GM18517 (cell line): ENCODE results near the gene UNG.

ENCODE experiments used
- ATAC-seq: cut with Tn5 transposase; IDR thresholded peaks from one replicate; pipeline ENCODE4 v1.9.1; 2021; ENCODE audit warnings: mild to moderate bottlenecking, moderate library complexity; ENCODE audit not compliant: unreplicated experiment

UNG gene

DNA sequence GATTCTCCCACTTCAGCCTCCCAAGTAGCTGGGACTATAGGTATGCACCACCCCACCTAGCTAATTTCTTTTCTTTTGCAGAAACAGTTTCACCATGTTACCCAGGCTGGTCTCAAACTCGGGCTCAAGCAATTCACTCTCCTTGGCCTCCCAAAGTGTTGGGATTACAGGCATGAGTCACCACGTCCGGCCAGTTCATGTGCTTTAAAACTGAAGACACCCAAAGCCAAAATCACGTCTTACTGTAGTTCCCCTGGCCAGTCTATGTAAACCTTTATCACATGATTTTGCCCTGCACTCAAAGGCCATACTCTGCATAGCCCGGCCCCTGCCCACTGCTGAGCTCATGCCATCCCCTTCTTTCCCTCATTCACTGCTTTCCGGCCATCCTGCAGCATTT, 8.6 kb upstream of the UNG start:
- no peak for ATAC-seq

DNA sequence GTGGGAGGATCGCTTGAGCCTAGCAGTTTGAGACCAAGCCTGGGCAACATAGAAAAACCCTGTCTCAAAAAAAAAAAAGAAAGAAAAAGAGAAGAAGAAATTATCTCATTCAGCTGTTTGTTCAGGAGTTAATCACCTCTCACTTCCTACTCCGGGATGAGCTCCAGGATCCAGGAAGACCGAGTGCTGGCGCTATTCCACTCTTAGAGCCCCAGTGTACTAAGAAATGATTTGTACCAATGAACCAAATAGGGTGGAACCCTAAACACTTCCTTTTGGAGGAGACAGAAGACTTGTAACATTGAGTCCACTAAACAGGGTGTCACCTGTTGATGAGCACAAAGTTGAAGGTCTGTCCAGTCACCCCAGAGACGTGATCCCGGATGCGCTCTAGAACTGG, 7.7 kb upstream of the UNG start:
- ATAC-seq, result no peak

DNA sequence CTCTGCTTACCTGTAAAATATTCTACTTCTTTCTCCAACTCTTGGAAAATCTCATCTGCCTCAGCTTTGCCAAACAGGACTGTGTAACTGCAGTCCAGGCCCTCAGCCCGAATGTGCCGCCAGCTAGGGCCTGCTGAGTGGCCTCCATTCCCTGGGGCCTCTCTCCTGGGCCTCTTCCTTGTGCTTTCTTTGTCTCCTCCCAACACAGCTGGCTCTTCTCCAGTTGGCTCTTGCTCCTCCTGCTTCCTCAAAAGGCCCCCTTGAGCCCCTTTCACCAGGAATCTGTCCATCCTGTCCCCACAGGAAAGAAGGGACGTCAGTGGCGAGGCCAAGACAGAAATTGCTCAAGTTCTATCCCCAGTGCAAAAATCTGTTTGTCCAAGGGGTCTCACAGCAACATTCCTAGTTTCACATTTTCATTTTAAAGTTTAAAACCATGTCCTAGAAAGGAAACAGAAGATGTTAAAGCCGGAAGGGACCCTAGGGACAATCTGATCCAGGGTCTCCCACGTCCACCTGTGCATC, 4.8 kb upstream of the UNG start:
- no peak for ATAC-seq

DNA sequence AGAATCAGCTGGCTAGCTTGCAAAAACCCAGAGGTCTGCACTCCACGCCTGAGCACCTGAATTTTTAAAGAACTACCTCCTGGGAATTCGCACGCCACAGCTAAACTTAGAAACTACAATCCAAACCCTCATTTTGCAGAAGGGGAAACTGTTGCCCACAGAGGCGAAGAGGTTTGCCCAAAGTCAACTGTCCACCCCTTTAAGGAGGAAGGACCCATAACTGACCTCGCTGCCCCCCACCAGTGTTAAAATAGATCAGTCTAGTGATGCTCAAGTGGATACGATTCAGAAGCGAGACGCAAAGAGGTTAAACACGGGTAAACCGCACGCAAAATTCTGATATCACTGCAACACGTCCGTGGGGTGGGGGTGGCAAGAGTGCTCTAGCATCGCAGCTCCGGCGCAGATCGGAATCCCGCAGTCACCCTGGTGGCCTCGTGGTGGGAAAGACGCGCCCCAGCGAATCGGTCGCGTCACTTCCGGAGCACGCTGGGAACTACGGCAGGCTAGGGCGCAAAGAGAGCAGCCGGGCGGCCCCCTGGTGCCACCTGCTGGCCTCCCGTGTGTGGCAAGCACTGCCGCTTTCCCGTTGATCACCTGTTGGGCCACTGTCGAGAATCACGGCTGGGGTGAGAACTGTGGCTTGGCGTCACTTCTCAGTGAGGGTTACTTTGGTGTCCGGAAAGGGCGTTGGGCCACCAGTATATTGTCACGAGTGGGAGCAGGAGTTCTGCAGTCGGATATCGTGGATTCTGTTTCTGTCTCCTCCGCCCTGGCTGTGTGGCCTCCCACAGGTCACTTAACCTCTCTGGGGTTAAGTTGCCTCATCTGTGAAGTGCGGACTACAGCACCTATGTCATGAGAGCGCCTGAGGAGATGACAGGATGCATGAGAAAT, 4.1 kb upstream of the UNG start, which contains the start of gene ALKBH2:
TSS of gene ALKBH2 (minus strand) at position 451 of the 897 bp plus-strand sequence. CDS start 686 bp downstream, outside the sequence.
- peak; percentile 68 for ATAC-seq

DNA sequence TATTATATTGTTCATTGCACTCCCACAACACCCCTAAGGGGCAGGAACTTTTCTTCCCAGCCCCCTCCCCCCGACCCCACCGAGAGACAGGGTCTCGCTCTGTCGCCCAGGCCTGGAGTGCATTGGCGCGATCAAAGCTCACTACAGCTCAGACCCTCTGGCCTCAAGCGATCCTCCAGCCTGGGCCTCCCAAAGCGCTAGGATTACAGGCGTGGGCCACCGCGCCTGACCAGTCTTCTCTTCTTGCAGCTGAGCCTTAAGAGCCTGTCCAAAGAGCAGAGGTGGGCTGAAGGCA, 310 bp upstream of the UNG start:
- no peak for ATAC-seq

DNA sequence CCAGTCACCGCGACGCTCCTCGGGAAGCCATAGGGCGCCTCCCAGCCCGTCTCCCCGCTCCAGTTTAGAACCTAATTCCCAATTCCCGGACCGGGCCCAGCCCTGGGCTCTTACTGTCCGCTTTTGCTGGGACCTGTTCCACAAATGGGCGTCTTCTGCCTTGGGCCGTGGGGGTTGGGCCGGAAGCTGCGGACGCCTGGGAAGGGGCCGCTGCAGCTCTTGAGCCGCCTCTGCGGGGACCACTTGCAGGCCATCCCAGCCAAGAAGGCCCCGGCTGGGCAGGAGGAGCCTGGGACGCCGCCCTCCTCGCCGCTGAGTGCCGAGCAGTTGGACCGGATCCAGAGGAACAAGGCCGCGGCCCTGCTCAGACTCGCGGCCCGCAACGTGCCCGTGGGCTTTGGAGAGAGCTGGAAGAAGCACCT, 797 bp downstream of the UNG start:
- peak; percentile 35 for ATAC-seq

DNA sequence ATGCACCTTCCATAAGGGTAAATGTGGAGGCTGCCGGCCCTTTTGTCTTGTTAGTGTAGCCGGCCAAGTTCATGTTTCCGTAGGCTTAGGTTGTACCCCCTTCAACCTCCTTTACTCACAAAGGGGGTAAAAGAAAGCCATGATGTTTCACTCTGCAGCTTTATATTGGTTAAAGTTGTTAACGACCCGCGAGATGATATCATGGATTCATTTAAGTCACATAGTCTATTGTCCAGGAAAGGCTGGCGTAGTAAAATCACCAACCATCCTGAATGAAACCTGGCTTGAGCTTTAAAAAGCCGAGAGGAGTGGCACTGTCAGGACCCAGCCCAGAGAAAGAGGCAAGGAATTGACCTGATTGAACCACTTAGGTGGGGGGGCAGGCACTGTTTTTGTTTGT, 1.3 kb downstream of the UNG start:
- ATAC-seq, result no peak

DNA sequence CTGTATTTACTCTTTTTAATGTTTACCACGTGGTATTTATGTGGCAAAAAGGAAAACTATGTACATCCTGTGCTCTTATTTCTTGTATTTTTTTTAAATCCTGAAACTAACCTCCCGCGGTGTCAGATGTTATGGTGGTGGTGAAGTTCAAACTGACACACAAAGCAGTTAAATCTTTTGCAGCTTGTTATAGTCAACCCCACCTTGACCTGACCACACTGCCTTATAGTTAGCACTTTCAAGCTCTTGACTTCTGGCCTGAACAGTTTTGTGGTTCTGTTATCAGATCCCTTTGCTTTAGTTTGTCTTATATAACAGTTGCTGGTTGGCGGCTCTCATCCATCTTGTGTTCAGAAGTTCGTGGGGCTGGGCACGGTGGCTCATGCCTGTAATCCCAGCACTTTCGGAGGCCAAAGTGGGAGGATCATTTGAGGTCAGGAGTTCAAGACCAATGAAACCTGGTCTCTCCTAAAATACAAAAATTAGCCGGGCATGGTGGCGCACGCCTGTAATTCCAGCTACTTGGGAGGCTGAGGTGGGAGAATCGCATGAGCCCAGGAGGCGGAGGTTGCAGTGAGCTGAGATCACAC, 2.1 kb downstream of the UNG start:
- ATAC-seq, result no peak

DNA sequence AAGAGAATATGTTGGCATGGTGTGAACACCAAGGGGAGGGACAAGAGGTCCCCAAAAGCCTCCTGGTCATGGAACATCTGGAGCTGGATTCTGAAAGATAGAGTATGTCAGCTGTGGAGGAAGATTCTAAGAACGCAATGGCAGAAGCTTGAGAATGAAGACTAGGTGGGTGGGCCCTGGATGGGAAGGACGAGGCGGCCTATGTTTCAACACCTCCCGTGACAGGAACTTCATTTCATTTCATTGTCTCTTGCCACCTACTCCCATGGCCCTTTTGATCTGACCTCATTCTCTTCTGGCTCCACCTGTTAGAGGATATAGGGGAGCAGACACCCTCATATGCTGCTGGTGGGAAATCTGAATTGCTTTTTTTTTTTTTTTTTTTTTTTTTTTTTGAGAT, 3.3 kb downstream of the UNG start:
- ATAC-seq, result no peak

DNA sequence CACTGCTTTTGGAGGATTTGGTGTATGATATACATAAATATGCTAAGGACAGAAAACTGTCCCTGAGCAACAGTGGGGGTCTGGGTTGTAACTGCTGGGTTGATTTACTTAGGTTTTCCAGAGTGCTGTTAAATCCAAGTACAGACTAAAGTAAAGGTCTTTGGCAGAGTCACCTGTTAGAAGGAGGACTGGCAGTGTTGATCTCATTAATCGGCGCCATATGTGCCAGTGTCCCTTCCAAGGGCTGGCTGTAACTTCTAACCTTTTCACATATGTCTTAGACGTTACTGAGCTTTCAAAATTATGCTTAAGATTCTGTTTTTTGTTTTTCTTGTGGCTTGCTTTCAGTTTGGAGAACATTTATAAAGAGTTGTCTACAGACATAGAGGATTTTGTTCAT, 5.1 kb downstream of the UNG start:
- no peak for ATAC-seq

DNA sequence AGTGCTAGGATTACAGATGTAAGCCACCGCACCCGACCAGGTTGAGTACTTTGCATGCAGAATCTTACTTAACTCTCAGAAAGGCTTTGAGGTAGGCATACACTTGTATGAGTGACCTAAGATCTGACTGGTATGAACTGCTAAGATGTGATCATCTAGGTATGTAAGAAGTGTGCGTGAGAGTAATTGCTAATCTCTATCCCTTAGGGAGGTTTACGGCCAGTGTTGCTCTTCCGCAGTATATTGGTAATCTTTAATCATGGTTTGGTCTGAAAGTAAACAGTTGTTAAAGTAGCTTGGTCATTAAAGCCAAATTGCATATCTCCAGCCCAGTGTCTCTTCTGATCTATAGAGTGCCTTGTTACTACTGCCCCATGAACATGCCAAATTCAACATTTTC, 7.8 kb downstream of the UNG start:
- ATAC-seq, result no peak

DNA sequence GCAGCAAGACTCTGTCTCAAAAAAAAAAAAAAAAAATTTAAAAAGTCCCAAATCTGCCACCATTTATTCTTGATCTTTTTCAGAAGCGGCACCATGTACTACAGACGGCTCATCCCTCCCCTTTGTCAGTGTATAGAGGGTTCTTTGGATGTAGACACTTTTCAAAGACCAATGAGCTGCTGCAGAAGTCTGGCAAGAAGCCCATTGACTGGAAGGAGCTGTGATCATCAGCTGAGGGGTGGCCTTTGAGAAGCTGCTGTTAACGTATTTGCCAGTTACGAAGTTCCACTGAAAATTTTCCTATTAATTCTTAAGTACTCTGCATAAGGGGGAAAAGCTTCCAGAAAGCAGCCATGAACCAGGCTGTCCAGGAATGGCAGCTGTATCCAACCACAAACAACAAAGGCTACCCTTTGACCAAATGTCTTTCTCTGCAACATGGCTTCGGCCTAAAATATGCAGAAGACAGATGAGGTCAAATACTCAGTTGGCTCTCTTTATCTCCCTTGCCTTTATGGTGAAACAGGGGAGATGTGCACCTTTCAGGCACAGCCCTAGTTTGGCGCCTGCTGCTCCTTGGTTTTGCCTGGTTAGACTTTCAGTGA, 12.5 kb downstream of the UNG start:
- ATAC-seq, result no peak

DNA sequence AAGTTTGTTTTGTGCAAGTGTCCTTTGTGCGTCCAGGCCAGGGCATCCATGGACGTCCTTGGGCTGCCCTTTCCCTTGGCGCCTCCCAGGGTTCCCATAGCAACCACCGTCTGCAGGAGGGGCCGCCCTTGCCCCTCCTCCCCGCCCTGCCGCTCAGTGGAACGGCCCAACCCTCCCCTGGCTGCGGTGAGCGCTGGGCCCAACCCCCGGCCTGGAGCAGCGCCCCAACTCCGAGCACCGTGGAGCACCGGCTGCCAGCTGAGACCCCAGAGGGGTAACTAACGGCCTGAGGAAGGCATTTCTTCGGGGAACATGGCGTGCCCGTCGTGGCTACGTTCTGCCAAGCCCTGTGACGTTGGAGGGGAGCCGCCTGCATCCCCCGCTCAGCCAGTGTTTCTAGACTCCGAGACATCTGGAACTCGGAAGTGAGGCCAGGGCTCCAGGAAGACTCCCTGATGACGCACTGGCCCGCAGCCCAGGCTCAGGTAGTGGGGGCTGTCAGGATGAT, 13.6 kb downstream of the UNG start:
- no peak for ATAC-seq

DNA sequence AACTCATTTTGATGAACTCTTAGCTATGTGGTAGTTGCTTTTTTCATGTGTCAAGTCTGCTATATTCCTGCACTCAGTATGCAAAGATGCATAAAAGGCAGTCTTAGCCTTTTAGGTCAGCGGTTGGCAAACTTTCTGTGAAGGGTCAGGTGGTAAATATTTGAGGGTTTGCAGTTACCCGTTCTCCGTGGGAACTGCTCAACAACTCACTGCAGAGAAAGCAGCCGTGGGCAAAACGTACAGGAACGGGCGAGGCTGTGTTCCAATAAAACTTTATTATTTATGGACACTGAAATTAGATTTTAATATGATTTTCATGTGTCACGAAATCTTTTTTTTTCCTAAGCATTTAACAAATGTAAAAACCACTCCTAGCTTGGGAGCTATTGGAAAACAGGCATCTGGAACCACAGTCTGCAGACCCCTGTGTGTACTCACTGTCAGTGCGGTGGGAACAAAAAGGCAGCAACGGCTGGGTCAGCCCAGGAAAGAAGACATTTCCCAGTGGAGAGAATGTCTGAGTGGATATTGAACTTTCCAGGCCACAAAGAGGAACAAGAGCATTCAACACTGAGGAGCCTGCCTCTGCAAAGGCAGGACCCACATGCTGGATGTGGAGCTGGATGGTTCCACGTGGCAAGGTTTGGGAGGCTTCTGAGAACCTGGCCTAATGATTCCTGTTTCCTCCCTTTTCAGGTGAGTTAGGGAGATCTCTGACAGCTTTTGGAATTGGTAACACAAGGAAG, 15.5 kb downstream of the UNG start:
- ATAC-seq, result no peak

DNA sequence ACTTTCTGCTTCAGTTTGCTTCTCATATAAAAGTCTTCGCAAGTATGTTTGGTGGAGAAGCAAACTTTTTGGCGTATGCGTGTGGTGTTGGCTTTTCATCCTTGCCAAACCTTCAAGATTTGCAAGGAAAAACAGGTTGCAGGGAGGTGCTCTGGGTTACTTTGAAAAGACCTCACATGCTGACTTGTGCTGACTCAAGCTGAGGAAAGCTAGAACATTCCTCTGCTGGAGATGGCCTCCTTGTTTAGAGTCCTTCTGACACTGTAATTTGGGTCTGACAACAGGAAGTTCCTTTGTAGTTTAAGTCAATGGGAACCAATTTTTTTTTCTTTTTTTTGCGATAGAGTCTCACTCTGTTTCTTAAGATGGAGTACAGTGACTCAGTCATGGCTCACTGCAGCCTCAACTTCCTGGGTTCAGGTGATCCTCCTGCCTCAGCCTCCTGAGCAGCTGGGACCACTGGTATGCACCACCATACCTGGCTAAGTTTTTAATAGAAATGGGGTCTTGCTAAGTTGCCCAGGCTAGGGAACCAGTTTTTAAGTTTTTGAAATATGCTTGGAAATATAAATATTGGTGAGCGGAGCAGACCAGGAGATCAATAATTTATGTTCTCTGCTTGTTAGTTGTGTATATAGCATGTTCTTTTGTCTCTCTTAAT, 16.4 kb downstream of the UNG start:
- ATAC-seq, result no peak

DNA sequence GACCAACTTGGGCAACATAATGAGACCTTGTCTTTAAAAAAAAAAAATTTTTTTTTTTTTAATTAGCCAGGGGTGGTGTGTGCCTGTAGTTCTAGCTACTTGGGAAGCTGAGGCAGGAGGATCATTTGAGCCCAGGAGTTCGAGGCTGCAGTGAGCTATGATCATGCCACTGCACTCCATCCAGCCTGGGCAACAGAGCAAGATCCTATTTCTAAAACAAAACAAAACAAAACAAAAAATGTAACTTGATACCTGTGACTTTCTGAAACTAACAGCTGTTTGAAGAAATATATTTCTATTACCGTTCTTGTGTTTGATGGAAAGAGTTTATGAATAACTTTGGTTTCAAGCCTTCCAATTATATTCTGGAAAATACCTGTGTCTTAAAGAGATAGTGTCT, 17.2 kb downstream of the UNG start:
- ATAC-seq, result no peak

DNA sequence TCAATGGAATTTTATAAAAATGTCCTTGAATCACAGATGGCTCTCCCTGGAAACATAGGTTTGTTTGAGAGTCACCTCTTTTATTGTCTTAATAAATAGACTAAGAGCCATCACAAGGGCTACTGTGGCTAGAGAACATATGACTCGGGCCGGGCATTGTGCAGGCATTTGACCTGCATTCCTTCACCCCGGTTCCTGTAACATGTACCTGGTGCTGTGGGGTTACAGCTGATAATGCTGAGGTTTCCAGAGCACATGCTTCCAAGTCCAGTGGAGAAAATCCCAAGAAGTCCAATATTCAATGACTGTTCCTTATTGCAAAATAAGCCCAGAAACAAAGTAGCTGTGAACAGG, 18.0 kb downstream of the UNG start:
- ATAC-seq, result no peak

DNA sequence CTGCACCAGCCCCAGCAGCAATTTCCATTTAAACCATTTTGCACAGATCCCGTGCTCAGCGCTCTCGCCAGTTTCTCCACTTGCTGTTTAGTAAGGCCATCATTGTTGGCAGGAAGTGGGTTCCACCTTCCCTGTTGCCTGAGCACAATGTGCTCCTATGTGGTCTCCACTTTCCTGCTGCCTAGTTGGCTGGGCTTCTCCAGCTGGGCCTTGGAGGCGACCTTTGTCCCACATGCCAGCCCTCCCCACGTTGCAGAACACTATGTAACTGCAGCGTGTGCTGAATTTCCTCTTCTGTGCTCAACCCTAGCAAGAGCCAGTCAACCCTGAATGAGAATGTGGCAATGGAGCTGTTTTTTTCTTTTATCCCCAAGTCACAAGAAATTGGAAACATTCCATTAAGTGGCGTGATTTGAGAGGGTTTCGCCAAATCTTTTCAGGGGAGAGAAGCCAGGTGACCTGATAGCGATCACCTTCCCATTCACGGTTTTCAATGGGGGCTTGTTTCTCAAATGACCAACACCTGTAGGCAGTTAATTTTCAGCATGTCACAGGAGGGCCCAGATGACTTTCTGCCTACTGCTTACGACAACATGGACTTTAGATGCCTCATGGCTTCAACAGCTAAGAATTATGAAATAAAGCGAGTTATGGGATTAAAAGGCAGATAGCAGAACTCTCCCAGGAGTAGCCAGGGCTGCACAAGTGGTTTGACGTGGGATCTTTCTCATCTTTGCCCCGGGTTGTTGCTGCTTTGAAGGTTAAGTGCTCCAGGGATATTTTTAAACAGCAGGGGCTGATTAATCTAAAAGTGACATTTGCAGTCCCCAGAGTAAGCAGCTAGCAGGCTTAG, 18.6 kb downstream of the UNG start, which contains the start of gene ACACB:
TSS of gene ACACB (plus strand) at position 830 of the 853 bp plus-strand sequence. CDS start 22,819 bp downstream, outside the sequence.
- no peak for ATAC-seq

DNA sequence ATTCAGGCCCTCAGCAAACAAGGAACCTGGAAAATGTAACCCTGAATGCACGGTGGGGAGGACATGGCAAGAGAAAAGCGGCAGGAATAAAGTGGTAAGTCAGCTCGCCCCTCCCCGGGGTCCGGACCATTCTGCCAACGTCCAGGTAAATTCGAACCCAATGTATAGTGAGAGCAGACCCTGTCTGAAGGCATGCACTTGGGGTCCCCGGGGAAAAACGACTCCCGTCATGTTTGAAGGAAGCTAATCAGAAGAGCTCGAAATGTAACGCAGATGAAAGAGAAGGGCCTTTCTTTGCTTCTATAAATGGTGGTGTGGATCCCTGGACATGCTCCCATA, 19.2 kb downstream of the UNG start:
- ATAC-seq, result no peak

DNA sequence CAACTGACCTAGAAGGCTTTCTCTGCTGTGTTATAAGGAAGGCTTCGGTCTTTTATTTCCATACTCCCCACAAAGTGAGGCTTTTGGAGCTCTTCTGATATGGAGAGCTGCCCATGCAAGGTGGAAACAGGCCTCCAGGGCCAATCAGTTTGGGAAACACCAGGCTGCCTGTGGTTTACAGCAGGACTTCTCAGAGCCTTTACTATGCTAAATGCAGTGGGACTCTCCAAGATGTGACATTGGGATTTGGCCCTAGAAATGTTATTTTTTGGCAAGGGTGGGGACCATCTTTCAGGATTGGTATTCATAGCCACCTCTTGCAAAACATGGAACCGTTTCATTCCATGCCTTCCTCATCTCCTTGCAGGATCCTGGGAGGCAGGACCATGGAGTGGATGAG, 22.7 kb downstream of the UNG start:
- no peak for ATAC-seq
